A549 (cell line): ENCODE data around the gene PITPNC1. TPM values are rescaled to one million over a fixed set of nuclear protein-coding genes. Genes with fewer than 3 reads are reported as not detected.

Source experiments
- ATAC-seq, 2 experiments: fragments of 200-7000 bp in 1 of 2; fragments of >200 bp in 1 of 2; cut with Nextera tagmentation in 1 of 2; cut with Tn5 transposase in 1 of 2; 3 replicates each; pipeline versions ENCODE4 v1.8.0 to v1.9.1; 2018 to 2020; ENCODE audit warnings: mild to moderate bottlenecking in 1 of 2, moderate library complexity in 1 of 2
- CTCF ChIA-PET: fragments of 300-600 bp; sonication (Branson Sonifier 250); formaldehyde crosslinking; extraction: SDS; loops from one replicate; lab custom pipeline; 2021; ENCODE audit warnings: antibody characterized with exemption, inconsistent platforms; lab: Yijun Ruan, JAX
- POLR2A ChIA-PET: fragments of 350-600 bp; formaldehyde crosslinking; extraction: SDS; loops from one replicate; lab custom pipeline; 2021; ENCODE audit warnings: antibody characterized with exemption, inconsistent platforms; lab: Yijun Ruan, JAX
- DNase-seq, 2 experiments: peaks; one replicate each; pipeline versions ENCODE4 v3.0.0 to v3.0.0-alpha.2; 2011 to 2016; ENCODE audit warnings: low read depth in 1 of 2, low spot score in 1 of 2
- FAIRE-seq: peaks from 2 replicates; lab custom pipeline; 2011; peaks lifted over from hg19 to GRCh38; lab: Jason Lieb, UNC
- H3K27ac ChIP-seq, 2 experiments: fragments of >200 bp; sonication (Bioruptor Twin); formaldehyde crosslinking; 3 replicates each; pipeline ENCODE4 v1.5.1; 2016 to 2017
- H3K4me1 ChIP-seq: fragments of >200 bp; sonication (Bioruptor Twin); formaldehyde crosslinking; 3 replicates; pipeline ENCODE4 v1.6.1; 2016
- H3K4me2 ChIP-seq: fragments of >200 bp; sonication (Bioruptor Twin); formaldehyde crosslinking; 3 replicates; pipeline ENCODE4 v1.6.1; 2016
- H3K4me3 ChIP-seq: fragments of >200 bp; sonication (Bioruptor Twin); formaldehyde crosslinking; 3 replicates; pipeline ENCODE4 v1.5.1; 2016
- H3K9me3 ChIP-seq: fragments of >200 bp; sonication (Bioruptor Twin); formaldehyde crosslinking; 3 replicates; pipeline ENCODE4 v1.6.1; 2016
- BCL3 ChIP-seq: fragments of >200 bp; sonication (Bioruptor Twin); formaldehyde crosslinking; IDR thresholded peaks from 3 replicates; pipeline ENCODE4 v1.6.1; 2016
- BHLHE40 ChIP-seq: IDR thresholded peaks from 2 replicates; pipeline ENCODE4 v1.6.1; 2012; ENCODE audit warnings: low read depth, low read length, inconsistent platforms
- CBX2 ChIP-seq: fragments of 200-600 bp; sonication (generic); IDR thresholded peaks from 2 replicates; pipeline ENCODE4 v1.6.1; 2016; ENCODE audit warnings: low read depth, mild to moderate bottlenecking, borderline replicate concordance
- CBX8 ChIP-seq: fragments of 200-600 bp; sonication (generic); IDR thresholded peaks from 2 replicates; pipeline ENCODE4 v1.6.1; 2016
- CEBPB ChIP-seq, 2 experiments: fragments of >200 bp in 1 of 2; sonication (Bioruptor Twin) in 1 of 2; formaldehyde crosslinking in 1 of 2; IDR thresholded peaks; 2 replicates each; pipeline ENCODE4 v1.6.1; 2012 to 2016
- CHD4 ChIP-seq: fragments of 200-600 bp; sonication (generic); IDR thresholded peaks from 2 replicates; pipeline ENCODE4 v1.6.1; 2016; ENCODE audit warnings: antibody characterized with exemption, mild to moderate bottlenecking, borderline replicate concordance
- EP300 ChIP-seq, 2 experiments: fragments of >200 bp; sonication (Bioruptor Twin); formaldehyde crosslinking; IDR thresholded peaks; 2 replicates in 1 of 2; 3 replicates in 1 of 2; pipeline ENCODE4 v1.6.1; 2016 to 2017
- FOSL2 ChIP-seq, 2 experiments: fragments of 450-650 bp in 1 of 2; fragments of >200 bp in 1 of 2; sonication (Bioruptor Twin) in 1 of 2; formaldehyde crosslinking; IDR thresholded peaks; 2 replicates each; pipeline versions ENCODE4 v1.5.0 to v1.6.1; 2016 to 2020; ENCODE audit warnings: mild to moderate bottlenecking in 1 of 2, moderate library complexity in 1 of 2
- FOXS1 ChIP-seq: fragments of 250-450 bp; sonication (Bioruptor Pico); IDR thresholded peaks from 2 replicates; pipeline ENCODE4 v1.5.0; 2020; ENCODE audit warnings: mild to moderate bottlenecking, moderate library complexity
- GATA3 ChIP-seq: IDR thresholded peaks from 2 replicates; pipeline ENCODE4 v1.6.1; 2012; ENCODE audit warnings: borderline replicate concordance
- JUN ChIP-seq, 2 experiments: fragments of >200 bp; sonication (Bioruptor Twin); formaldehyde crosslinking; IDR thresholded peaks; 2 replicates in 1 of 2; 3 replicates in 1 of 2; pipeline ENCODE4 v1.6.1; 2016 to 2017
- KDM5A ChIP-seq: fragments of 200-600 bp; sonication (generic); IDR thresholded peaks from 2 replicates; pipeline ENCODE4 v1.6.1; 2016; ENCODE audit warnings: antibody characterized with exemption, mild to moderate bottlenecking
- MAFK ChIP-seq: fragments of 450-650 bp; IDR thresholded peaks from 2 replicates; pipeline ENCODE4 v1.6.1; 2014; ENCODE audit not compliant: partially characterized antibody
- NFE2L2 ChIP-seq: fragments of 150-350 bp; conservative IDR thresholded peaks from 2 replicates; pipeline ENCODE4 v1.6.1; 2014; ENCODE audit warnings: low read length
- NPAS2 ChIP-seq: fragments of 250-450 bp; sonication (Bioruptor Pico); IDR thresholded peaks from 2 replicates; pipeline ENCODE4 v1.8.0; 2022; ENCODE audit warnings: mild to moderate bottlenecking, moderate library complexity, borderline replicate concordance
- PHF8 ChIP-seq: fragments of 200-600 bp; sonication (generic); IDR thresholded peaks from 2 replicates; pipeline ENCODE4 v1.6.1; 2016; ENCODE audit warnings: low read depth, mild to moderate bottlenecking, antibody characterized with exemption, moderate library complexity, borderline replicate concordance
- RARB ChIP-seq: fragments of 250-450 bp; sonication (Bioruptor Pico); IDR thresholded peaks from 2 replicates; pipeline ENCODE4 v1.8.0; 2021; ENCODE audit warnings: mild to moderate bottlenecking, moderate library complexity
- RCOR1 ChIP-seq: fragments of 150-350 bp; IDR thresholded peaks from 2 replicates; pipeline ENCODE4 v1.6.1; 2014; ENCODE audit warnings: antibody characterized with exemption, low read length, low read depth
- RNF2 ChIP-seq: fragments of 200-600 bp; sonication (generic); IDR thresholded peaks from 2 replicates; pipeline ENCODE4 v1.6.1; 2016; ENCODE audit warnings: low read depth, mild to moderate bottlenecking, antibody characterized with exemption, moderate library complexity, borderline replicate concordance
- SREBF2 ChIP-seq: fragments of 450-650 bp; IDR thresholded peaks from 2 replicates; pipeline ENCODE4 v1.6.1; 2014; ENCODE audit warnings: mild to moderate bottlenecking, moderate library complexity
- ZC3H11A ChIP-seq: fragments of 450-650 bp; IDR thresholded peaks from 2 replicates; pipeline ENCODE4 v1.6.1; 2014; ENCODE audit warnings: antibody characterized with exemption, mild to moderate bottlenecking
- ZNF302 ChIP-seq: fragments of 250-450 bp; sonication (Bioruptor Pico); IDR thresholded peaks from 2 replicates; pipeline ENCODE4 v1.9.0; 2021; ENCODE audit warnings: inconsistent platforms, mild to moderate bottlenecking, moderate library complexity
- WGBS: methylation state at CpG from one replicate; pipeline ENCODE4 v1.1.6; 2017; ENCODE audit errors: missing lambda C conversion rate; 5-methylcytosine and 5-hydroxymethylcytosine counted together
- polyA plus RNA-seq, 4 experiments: library from polyadenylated mRNA; depleted of rRNA in 3 of 4; stranded (reverse); fragments of >200 nt; fragmentation: RNase III in 1 of 4; extraction: RNeasy Plus Mini Kit Qiagen cat#74134 plus additional on column Dnase treatment in 1 of 4; gene quantifications; 2 replicates in 3 of 4; 3 replicates in 1 of 4; pipeline ENCODE4 v1.2.3, GENCODE V29; 2011 to 2017
- TF ChIP-seq, protein P1 (sequence below): fragments of >200 bp; sonication (Bioruptor Twin); formaldehyde crosslinking; IDR thresholded peaks from 2 replicates; pipeline ENCODE4 v1.6.1; 2016
- TF ChIP-seq, protein P2 (sequence below): fragments of 250-450 bp; sonication (Bioruptor Pico); IDR thresholded peaks from 2 replicates; pipeline ENCODE4 v1.5.0; 2021; ENCODE audit warnings: mild to moderate bottlenecking, moderate library complexity, borderline replicate concordance
- TF ChIP-seq, protein P3 (sequence below): IDR thresholded peaks from 2 replicates; pipeline ENCODE4 v1.6.1; 2012

Gene PITPNC1
- polyA plus RNA-seq, 2 of the 4 experiments (the other 2 are of a cell fraction): 3.7 to 11.2 TPM

GRCh38 chr17:67489273-67489672 lies 112.2 kb downstream of the PITPNC1 start (continued):
- TF ChIP-seq BCL3: no peak

DNA sequence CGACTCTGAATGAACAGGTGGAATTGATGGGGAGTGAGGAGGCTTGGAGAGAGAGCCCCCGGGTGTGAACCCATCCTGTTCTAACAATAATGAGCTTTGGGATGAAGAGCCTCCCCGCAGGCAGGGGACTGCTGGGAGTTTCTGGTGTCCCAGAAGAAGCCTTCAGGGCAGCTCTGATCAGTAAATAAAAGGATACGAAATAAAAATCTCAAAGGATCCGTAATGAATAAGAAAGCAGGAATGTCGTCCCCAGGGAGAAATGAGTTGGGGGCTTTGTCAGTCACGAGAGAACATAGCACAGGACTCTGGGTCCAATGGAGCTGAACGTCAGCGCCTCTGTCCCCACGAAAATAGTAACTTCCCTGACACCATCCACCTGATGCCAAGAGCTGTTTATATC lies 113.4 kb downstream of the PITPNC1 start:
- CTCF ChIA-PET: interaction anchor here (0.7 to 5.3 kb wide), 8 partner anchors 14 to 153 kb away, joined by 3 to 57 read pairs (median 5); no protein-coding TSS in a partner anchor
- ATAC-seq (peak in 1 of 2 experiments; percentile 12; a peak in 1 of 6 replicates), FAIRE-seq (no peak), DNase-seq (no peak)
- peak overlapping the region; percentile 29 for H3K4me3 ChIP-seq
- peak overlapping the region; percentile 76 for H3K4me2 ChIP-seq
- POLR2A ChIA-PET: interaction anchor here (1.2 to 1.7 kb wide), 2 partner anchors 49 to 68 kb away, joined by 4 to 5 read pairs; no protein-coding TSS in a partner anchor
- TF ChIP-seq RCOR1 (no peak), RARB (CRISPR knock-in tag) (no peak), BHLHE40 (no peak), CHD4 (no peak), KDM5A (no peak), EP300 (IDR thresholded peaks at IDR 0.05) (no peak), CBX8 (no peak), CBX2 (no peak), NFE2L2 (no peak)
- TF ChIP-seq, protein P1, sequence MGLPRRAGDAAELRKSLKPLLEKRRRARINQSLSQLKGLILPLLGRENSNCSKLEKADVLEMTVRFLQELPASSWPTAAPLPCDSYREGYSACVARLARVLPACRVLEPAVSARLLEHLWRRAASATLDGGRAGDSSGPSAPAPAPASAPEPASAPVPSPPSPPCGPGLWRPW: no peak
- whole genome bisulfite sequencing: 41% methylated on average over 10 of the region's 10 CpGs
- H3K27ac ChIP-seq: peak overlapping the region; percentile 61 to 64
- peaks cover 26% of the 10 kb centered on the region for H3K4me1 ChIP-seq
- no peaks in the 10 kb centered on the region for H3K9me3 ChIP-seq

DNA sequence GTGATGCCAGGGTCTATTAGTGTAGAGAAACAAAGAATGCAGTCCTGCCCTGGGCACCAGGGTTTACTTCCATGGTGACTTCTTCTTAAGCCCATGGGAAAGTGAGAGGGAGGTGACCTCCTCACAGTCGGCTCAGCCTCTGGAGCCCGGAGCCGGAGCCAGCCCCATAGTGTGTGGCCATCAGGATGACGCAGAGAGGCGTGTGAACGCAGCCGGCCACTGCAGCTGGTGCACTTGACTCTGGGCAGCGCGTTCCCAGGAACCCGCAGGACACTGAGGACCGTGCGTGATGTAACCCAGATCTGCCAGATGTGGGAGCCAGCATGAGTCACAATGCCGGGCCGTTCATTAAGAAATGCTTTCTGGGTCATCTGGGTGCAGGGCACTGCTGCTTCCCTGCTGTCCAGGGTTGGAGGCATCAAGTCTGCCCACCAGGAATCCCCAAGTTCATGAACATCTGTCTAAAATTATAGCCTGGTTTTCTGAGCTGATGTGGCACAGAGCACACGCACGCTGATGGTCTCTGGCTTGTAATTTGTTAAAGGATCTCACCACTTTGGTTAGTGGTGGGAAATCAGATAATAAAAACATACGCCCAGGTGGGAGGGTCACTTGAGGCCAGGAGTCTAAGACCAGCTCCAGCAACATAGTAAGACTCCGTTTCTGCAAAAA lies 114.1 kb downstream of the PITPNC1 start:
- Histone ChIP-seq H3K4me3 (peak overlapping the region; percentile 29), H3K27ac (peak overlapping the region; percentile 61 to 67), H3K9me3 (no peaks in the 10 kb centered on the region), H3K4me1 (peaks cover 26% of the 10 kb centered on the region), H3K4me2 (peak overlapping the region; percentile 76)
- peak; percentile 97 to 98 for ATAC-seq
- ChIA-PET POLR2A (interaction anchor here (1.2 to 1.7 kb wide), 2 partner anchors 50 to 69 kb away, joined by 4 to 5 read pairs; no protein-coding TSS in a partner anchor), CTCF (interaction anchor here (1.0 to 5.3 kb wide), 7 partner anchors 9 to 116 kb away, joined by 3 to 57 read pairs (median 8); no protein-coding TSS in a partner anchor)
- FAIRE-seq: no peak
- peak; percentile 80 to 91 for DNase-seq
- WGBS: 15% methylated on average over 15 of the region's 18 CpGs
- TF ChIP-seq NPAS2 (CRISPR knock-in tag): no peak
- no peak for TF ChIP-seq MAFK
- no peak for TF ChIP-seq PHF8
- TF ChIP-seq ZC3H11A: no peak
- no peak for TF ChIP-seq BHLHE40
- TF ChIP-seq SREBF2: no peak
- TF ChIP-seq FOSL2 (IDR thresholded peaks at IDR 0.05): 0 out of 2 replicates have a peak, but pooled peaks have one; percentile 35
- peak; percentile 79 for TF ChIP-seq FOSL2 (CRISPR knock-in tag; IDR thresholded peaks at IDR 0.05)
- TF ChIP-seq FOXS1 (CRISPR knock-in tag): no peak
- TF ChIP-seq, protein P2, sequence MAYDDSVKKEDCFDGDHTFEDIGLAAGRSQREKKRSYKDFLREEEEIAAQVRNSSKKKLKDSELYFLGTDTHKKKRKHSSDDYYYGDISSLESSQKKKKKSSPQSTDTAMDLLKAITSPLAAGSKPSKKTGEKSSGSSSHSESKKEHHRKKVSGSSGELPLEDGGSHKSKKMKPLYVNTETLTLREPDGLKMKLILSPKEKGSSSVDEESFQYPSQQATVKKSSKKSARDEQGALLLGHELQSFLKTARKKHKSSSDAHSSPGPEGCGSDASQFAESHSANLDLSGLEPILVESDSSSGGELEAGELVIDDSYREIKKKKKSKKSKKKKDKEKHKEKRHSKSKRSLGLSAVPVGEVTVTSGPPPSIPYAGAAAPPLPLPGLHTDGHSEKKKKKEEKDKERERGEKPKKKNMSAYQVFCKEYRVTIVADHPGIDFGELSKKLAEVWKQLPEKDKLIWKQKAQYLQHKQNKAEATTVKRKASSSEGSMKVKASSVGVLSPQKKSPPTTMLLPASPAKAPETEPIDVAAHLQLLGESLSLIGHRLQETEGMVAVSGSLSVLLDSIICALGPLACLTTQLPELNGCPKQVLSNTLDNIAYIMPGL: no peak
- TF ChIP-seq EP300 (IDR thresholded peaks at IDR 0.05): peak; percentile 36 to 57; a peak in 3 of 5 replicates
- TF ChIP-seq RNF2: no peak
- TF ChIP-seq ZNF302 (CRISPR knock-in tag): no peak
- TF ChIP-seq CEBPB (IDR thresholded peaks at IDR 0.05): peak in 1 of 2 experiments; percentile 50; a peak in 1 of 4 replicates
- TF ChIP-seq JUN (IDR thresholded peaks at IDR 0.05): peak in 1 of 2 experiments; percentile 53; a peak in 1 of 5 replicates
- TF ChIP-seq, protein P3, sequence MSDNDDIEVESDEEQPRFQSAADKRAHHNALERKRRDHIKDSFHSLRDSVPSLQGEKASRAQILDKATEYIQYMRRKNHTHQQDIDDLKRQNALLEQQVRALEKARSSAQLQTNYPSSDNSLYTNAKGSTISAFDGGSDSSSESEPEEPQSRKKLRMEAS: 0 out of 2 replicates have a peak, but pooled peaks have one; percentile 32
- no peak for TF ChIP-seq BCL3
- TF ChIP-seq GATA3: peak; percentile 38; the same call in 1 of the 2 replicates
